HG03139 (cell line): ENCODE measurements around the gene ARHGAP28.
"Not testable (repeated sequence)": the region's sequence is repeated elsewhere in the genome, so short reads cannot be mapped to it uniquely, and the experiment has no call there.

Source experiments
- ATAC-seq: cut with Tn5 transposase; IDR thresholded peaks from one replicate; pipeline ENCODE4 v1.9.1; 2021; ENCODE audit not compliant: unreplicated experiment

The ARHGAP28 gene

GRCh38 chr18:6814882-6815425, 85.4 kb downstream of the ARHGAP28 start:
- no peak for ATAC-seq

GRCh38 chr18:6816154-6816553, 86.6 kb downstream of the ARHGAP28 start:
- no peak for ATAC-seq

- ATAC-seq = no peak
Measured at GRCh38 chr18:6819332-6819731, 89.8 kb downstream of the ARHGAP28 start.

- no peak for ATAC-seq
Measured at GRCh38 chr18:6820314-6820713, 90.8 kb downstream of the ARHGAP28 start.

GRCh38 chr18:6821356-6821755, 91.8 kb downstream of the ARHGAP28 start:
- no peak for ATAC-seq

- not testable (repeated sequence) for ATAC-seq
Measured at GRCh38 chr18:6827161-6827560, 97.6 kb downstream of the ARHGAP28 start.

- ATAC-seq = not testable (repeated sequence)
Measured at GRCh38 chr18:6827566-6827965, 98.0 kb downstream of the ARHGAP28 start.

- ATAC-seq = no peak
Measured at GRCh38 chr18:6830916-6831315, 101.4 kb downstream of the ARHGAP28 start.

- no peak for ATAC-seq
Measured at GRCh38 chr18:6835345-6835744, 105.8 kb downstream of the ARHGAP28 start.

GRCh38 chr18:6836331-6836730, 106.8 kb downstream of the ARHGAP28 start:
- no peak for ATAC-seq

GRCh38 chr18:6837904-6838303, 108.4 kb downstream of the ARHGAP28 start:
- ATAC-seq = no peak

- no peak for ATAC-seq
Measured at GRCh38 chr18:6842081-6842480, 112.6 kb downstream of the ARHGAP28 start.

- ATAC-seq = no peak
Measured at GRCh38 chr18:6843308-6843707, 113.8 kb downstream of the ARHGAP28 start.

GRCh38 chr18:6845521-6845920, 116.0 kb downstream of the ARHGAP28 start:
- not testable (repeated sequence) for ATAC-seq

GRCh38 chr18:6850396-6850795, 120.9 kb downstream of the ARHGAP28 start:
- ATAC-seq = no peak

GRCh38 chr18:6851480-6851879, 122.0 kb downstream of the ARHGAP28 start:
- ATAC-seq = no peak

GRCh38 chr18:6854811-6855210, 125.3 kb downstream of the ARHGAP28 start:
- ATAC-seq = no peak

GRCh38 chr18:6855767-6856166, 126.3 kb downstream of the ARHGAP28 start:
- no peak for ATAC-seq

- no peak for ATAC-seq
Measured at GRCh38 chr18:6857300-6857699, 127.8 kb downstream of the ARHGAP28 start.

GRCh38 chr18:6859676-6860422, 130.3 kb downstream of the ARHGAP28 start:
- ATAC-seq = no peak

- no peak for ATAC-seq
Measured at GRCh38 chr18:6860804-6861448, 131.4 kb downstream of the ARHGAP28 start.

GRCh38 chr18:6865251-6865650, 135.7 kb downstream of the ARHGAP28 start:
- no peak for ATAC-seq
